HG03565 (cell line): ENCODE measurements around the gene OR10T2.
"Not testable (repeated sequence)": the region's sequence is repeated elsewhere in the genome, so short reads cannot be mapped to it uniquely, and the experiment has no call there.

ENCODE experiments used
- ATAC-seq: cut with Tn5 transposase; IDR thresholded peaks from one replicate; pipeline ENCODE4 v1.9.1; 2021; ENCODE audit warnings: mild to moderate bottlenecking, moderate library complexity; ENCODE audit not compliant: unreplicated experiment

OR10T2 gene

DNA sequence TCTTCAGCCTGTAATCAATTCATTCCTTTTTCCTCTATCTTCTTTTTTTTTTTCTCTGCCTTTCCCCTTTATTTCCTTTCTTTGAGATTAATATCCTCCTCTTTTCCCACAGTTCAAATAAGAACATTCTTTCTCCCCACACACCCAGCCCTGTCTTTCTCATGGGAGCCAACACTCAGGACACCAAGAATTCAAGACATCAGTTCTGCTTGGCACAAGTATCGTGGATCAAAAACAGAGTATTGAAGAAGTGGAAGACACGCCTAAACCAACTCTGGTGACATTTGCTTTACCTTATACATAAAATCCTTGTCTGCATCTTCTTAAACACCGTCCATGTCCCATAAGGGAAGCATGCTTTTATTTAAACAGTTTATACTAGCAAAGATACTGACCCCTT lies 42.6 kb downstream of the OR10T2 start:
- ATAC-seq, result no peak

DNA sequence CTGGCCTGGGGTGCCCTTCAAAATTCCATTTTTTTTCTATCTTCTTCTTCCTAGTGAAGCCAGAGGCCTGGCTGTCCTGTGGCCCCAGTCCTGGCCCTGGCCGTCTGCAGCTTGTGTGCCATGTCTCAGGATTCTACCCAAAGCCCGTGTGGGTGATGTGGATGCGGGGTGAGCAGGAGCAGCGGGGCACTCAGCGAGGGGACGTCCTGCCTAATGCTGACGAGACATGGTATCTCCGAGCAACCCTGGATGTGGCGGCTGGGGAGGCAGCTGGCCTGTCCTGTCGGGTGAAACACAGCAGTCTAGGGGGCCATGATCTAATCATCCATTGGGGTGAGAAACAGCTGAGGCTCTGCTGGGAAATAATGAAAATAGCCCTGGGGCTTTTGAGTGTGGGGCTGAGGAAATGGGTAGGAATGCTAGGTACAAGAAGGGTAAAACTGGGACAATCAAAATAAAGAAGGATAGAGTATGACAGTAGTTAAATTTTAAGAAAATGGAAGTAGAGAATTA lies 43.4 kb downstream of the OR10T2 start:
- no peak for ATAC-seq

DNA sequence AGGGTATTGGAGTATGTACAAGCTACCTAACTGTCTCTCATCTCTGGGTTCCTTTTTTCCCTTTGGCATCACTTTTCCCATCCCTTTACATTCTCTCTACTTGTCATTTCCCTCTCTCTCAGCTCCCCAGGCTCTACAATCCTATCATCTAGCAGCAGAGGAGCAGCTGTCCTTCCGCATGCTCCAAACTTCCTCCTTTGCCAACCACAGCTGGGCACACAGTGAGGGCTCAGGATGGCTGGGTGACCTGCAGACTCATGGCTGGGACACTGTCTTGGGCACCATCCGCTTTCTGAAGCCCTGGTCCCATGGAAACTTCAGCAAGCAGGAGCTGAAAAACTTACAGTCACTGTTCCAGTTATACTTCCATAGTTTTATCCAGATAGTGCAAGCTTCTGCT lies 45.0 kb downstream of the OR10T2 start:
- ATAC-seq, result no peak

GRCh38 chr1:158353303-158354075 lies 45.8 kb downstream of the OR10T2 start, which contains the start of gene CD1E:
CD1E (plus strand) TSS chr1:158353894; CDS start chr1:158353989, 95 bp downstream.
- ATAC-seq, result no peak

GRCh38 chr1:158348946-158349345 lies 50.3 kb downstream of the OR10T2 start:
- ATAC-seq, result not testable (repeated sequence)
